NT2/D1 (cell line): Measurements from ENCODE around the gene APBA1.

Experiments used
- SUZ12 ChIP-seq: IDR thresholded peaks from 2 replicates; pipeline ENCODE4 v1.6.1; 2011; ENCODE audit not compliant: insufficient read length, insufficient read depth; ENCODE audit errors: extremely low read depth
- YY1 ChIP-seq: IDR thresholded peaks from 2 replicates; pipeline ENCODE4 v1.6.1; 2011; ENCODE audit not compliant: insufficient read length, insufficient read depth
- ZNF274 ChIP-seq: IDR thresholded peaks from 2 replicates; pipeline ENCODE4 v1.6.1; 2011; ENCODE audit warnings: mild to moderate bottlenecking, low read depth, low read length

DNA sequence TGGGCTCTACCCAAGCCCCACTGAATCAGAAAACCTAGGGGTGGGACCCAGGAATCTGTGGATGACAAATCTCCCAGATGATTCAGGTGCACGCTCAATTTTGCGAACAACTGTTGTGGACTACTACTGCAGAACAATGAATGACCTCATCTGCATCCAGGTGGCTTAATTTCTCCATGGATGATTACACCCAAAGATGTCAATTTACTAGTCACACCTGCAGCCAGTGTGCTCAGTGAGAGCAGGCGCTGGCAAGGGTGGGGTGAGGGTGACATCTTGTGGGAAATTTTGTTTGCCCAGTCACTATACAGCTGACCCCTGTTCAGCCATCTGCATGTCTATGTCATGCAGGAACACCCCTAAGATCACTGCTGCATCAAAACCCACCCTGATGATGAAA, 229.0 kb downstream of the APBA1 start:
- TF ChIP-seq YY1 (no peak), ZNF274 (no peak), SUZ12 (no peak)
